Ishikawa (cell line): Measurements from ENCODE around the gene NSMF.

Source experiments
- CEBPB ChIP-seq: IDR thresholded peaks from 2 replicates; pipeline ENCODE4 v1.6.1; 2012
- CREB1 ChIP-seq: IDR thresholded peaks from 2 replicates; pipeline ENCODE4 v1.6.1; 2012; ENCODE audit warnings: low read depth
- EGR1 ChIP-seq: IDR thresholded peaks from 2 replicates; pipeline ENCODE4 v1.6.1; 2012
- EP300 ChIP-seq: IDR thresholded peaks from 2 replicates; pipeline ENCODE4 v1.6.1; 2012; ENCODE audit warnings: borderline replicate concordance

- TF ChIP-seq CREB1 (no peak), EP300 (no peak), CEBPB (no peak), EGR1 (no peak)
Observed at GRCh38 chr9:137485343-137486140, 26.4 kb upstream of the NSMF start.
